Urinary bladder (tissue), 4 donors: Measurements from ENCODE around the gene CMTM7. TPM values are rescaled to one million over a fixed set of nuclear protein-coding genes. Genes with fewer than 3 reads are reported as not detected.
"Not testable (repeated sequence)": the region's sequence is repeated elsewhere in the genome, so short reads cannot be mapped to it uniquely, and the experiment has no call there.

Experiments
- DNase-seq: peaks from one replicate; pipeline ENCODE4 v3.0.0-alpha.2; 2015; ENCODE audit errors: extremely low spot score
- H3K27ac ChIP-seq: one replicate; pipeline ENCODE4 v1.5.1; 2013; ENCODE audit warnings: low read depth, mild to moderate bottlenecking, moderate library complexity
- H3K36me3 ChIP-seq: one replicate; pipeline ENCODE4 v1.6.1; 2013; ENCODE audit warnings: mild to moderate bottlenecking, moderate library complexity; ENCODE audit not compliant: insufficient read depth
- H3K4me1 ChIP-seq: one replicate; pipeline ENCODE4 v1.6.1; 2013; ENCODE audit warnings: mild to moderate bottlenecking, moderate library complexity; ENCODE audit not compliant: insufficient read depth
- H3K4me3 ChIP-seq: one replicate; pipeline ENCODE4 v1.5.1; 2013; ENCODE audit warnings: low read depth, low read length
- WGBS: extraction: QIAGEN DNeasy Blood & Tissue Kit; methylation state at CpG from one replicate; pipeline ENCODE4 v1.1.7; 2013; 5-methylcytosine and 5-hydroxymethylcytosine counted together
- polyA plus RNA-seq: library from polyadenylated mRNA; stranded (reverse); fragments of 200-250 nt; gene quantifications from one replicate; pipeline ENCODE4 v1.2.3, GENCODE V29; 2013
- total RNA-seq: library from RNA; depleted of rRNA; stranded (reverse); fragments of >200 nt; gene quantifications from one replicate; pipeline ENCODE4 v1.2.3, GENCODE V29; 2014
- donor health status: healthy with polysubstance abuse.
- donor health status: healthy.

CMTM7 gene
- total and polyA plus RNA-seq, 2 donors, result 8.7 to 18.2 TPM

DNA sequence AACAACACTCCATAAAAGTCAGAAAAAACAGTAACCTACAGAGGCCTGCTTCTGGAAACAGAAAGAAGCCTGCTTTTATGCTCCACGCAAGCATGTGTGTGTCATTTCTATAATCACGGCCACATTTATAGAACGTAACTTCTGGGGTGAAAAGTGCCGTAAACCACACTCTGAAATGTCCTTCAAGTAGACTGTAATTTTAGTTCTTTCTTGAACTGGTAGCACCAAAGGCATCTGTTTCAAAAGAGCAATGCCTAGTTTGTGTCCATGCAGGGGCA, 19.5 kb upstream of the CMTM7 start:
- H3K27ac ChIP-seq, result no peak overlapping the region
- DNase-seq, result no peak
- no peaks in the 10 kb centered on the region for H3K36me3 ChIP-seq
- H3K4me3 ChIP-seq, result no peak overlapping the region
- H3K4me1 ChIP-seq, result no peaks in the 10 kb centered on the region
- WGBS, result 92% methylated on average over 4 of the region's 4 CpGs

DNA sequence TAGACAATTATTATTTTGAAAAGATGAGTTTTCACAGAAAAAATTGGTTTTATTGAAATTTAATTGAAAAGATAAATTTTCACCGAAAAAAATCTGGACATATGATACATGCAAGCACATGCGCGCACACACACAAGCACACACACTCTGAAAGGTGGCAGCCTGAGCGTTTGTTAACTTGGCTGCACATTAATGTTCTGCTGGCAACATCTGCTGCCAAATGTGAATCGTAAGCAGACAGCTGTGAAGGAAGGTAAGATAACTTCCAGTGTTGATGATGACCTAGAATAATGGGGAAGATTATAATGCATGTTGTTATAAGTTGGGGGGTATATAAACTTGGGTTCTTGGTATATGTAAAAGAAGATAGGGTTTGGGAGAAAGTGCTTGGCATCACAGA, 18.4 kb upstream of the CMTM7 start:
- Histone ChIP-seq H3K4me1 (no peaks in the 10 kb centered on the region), H3K36me3 (no peaks in the 10 kb centered on the region), H3K4me3 (no peak overlapping the region), H3K27ac (no peak overlapping the region)
- WGBS, result 77% methylated on average over 5 of the region's 5 CpGs
- no peak for DNase-seq

DNA sequence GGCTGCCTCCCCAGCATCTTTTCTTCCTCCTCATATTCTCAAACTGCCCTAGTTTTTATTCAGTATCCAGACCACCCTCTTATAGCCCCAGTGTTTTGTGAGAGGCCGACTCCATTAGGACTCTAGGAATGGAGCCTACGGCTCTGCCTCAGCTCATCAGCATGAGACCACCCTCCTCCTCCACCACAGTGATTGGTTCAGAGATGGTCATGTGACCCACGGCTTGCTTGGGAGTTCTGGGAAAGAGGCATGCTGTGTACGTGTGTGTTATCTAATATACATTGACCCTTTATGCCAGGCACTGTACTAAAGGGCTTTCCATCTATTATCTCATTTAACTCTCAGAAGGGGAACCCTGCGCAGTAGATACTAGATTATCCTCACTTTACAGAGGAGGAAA, 17.8 kb upstream of the CMTM7 start:
- WGBS, result 86% methylated on average over 5 of the region's 5 CpGs
- Histone ChIP-seq H3K36me3 (no peaks in the 10 kb centered on the region), H3K4me1 (no peaks in the 10 kb centered on the region), H3K27ac (no peak overlapping the region), H3K4me3 (no peak overlapping the region)
- no peak for DNase-seq

DNA sequence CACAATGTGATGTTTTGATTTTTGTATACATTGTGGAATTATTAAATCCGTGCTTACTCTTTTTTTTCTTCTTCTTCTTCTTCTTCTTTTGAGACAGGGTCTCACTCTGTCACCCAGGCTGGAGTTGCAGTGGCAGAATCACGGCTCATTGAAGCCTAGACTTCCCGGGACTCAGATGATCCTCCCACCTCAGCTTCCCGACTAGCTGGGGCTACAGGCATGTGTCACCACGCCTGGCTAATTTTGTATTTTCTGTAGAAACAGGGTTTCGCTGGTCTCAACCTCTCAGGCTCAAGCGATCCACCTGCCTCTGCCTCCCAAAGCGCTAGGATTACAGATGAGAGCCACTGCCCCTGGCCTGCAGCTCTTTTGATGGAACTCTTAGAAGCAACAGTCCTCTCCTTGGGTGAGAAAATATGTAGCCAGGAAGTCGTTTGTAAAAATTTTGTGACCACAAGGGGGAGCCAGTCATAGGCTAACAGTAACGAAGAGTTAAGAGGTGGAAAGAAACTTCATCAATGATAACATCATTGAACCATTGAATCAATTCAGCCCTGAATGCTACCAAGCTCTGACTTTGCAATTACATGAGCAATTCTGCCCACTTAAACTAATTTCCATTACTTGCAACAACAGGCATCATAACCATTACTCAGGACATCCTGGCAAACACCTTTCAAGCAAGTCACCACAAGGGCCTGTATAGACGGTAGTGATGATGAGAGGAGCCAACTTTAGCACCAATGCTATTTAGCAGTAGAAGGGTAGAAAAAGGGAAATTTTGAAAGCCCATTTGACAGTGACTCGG, 16.7 kb upstream of the CMTM7 start:
- no peaks in the 10 kb centered on the region for H3K36me3 ChIP-seq
- H3K27ac ChIP-seq, result no peak overlapping the region
- no peaks in the 10 kb centered on the region for H3K4me1 ChIP-seq
- 56% methylated on average over 12 of the region's 12 CpGs for WGBS
- H3K4me3 ChIP-seq, result no peak overlapping the region
- DNase-seq, result no peak

DNA sequence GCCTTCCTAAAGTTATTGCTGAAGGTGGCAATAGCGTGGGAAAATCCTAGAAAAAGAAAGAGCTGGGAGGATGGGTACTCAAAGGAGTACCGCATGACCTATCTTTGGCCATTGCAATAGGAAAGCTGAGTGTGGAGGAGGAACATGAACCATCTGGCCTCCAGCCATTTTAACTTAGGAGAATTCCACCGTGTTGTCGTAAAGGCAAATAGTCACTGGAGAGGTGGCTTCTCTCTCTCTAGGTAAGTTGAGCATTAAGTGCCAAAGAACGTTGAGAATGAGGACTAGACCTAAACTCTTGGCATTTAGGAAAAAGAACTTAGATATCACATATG, 16.1 kb upstream of the CMTM7 start:
- H3K27ac ChIP-seq, result no peak overlapping the region
- no peak for DNase-seq
- 91% methylated on average over 5 of the region's 5 CpGs for WGBS
- no peak overlapping the region for H3K4me3 ChIP-seq
- H3K4me1 ChIP-seq, result no peaks in the 10 kb centered on the region
- no peaks in the 10 kb centered on the region for H3K36me3 ChIP-seq

DNA sequence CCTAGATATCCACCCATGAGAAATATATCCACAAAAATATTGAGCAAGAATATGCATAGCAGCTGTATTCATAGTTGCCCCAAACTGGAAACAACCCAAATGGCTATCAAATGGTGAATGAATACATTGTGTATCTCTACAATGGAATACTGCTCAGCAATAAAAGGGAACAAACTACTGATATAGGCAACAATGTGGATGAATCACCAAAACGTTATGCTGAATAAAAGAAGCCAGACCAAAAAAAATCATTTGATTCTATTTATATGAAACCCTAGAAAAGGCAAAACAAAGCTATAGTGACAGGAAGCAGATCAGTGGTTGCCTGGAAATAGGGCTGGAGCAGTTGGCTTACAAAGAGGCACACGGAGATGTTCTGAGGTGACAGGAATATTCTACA, 15.5 kb upstream of the CMTM7 start:
- no peaks in the 10 kb centered on the region for H3K4me1 ChIP-seq
- WGBS, result 61% methylated on average over 2 of the region's 2 CpGs
- H3K4me3 ChIP-seq, result no peak overlapping the region
- no peaks in the 10 kb centered on the region for H3K36me3 ChIP-seq
- DNase-seq, result no peak
- no peak overlapping the region for H3K27ac ChIP-seq

DNA sequence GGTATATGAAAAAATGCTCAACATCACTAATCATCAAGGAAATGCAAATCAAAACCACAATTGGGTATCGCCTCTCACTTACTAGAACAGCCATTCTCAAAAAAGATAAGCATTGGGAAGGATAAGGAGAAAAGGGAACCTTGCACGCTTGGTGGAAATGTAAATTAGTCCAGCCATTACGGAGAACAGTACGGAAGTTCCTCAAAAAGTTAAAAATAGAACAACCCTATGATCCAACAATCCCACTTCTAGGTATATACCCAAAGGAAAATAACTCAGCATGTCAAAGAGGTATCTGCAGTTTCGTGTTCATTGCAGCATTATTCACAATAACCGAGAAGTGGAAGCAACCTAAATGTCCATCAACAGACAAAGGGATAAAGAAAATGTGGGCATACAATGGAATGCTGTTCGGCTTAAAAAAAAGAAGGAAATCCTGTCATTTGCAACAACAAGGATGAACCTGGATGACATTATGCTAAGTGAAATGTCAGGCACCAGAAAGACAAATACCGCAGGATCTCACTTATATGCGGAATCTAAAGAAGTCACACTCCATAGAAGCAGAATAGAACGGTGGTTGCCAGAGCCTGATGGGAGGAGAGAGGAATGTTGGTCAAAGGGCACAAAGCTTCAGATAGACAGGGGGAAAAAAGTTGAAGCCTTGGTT, 11.7 kb upstream of the CMTM7 start:
- H3K27ac ChIP-seq, result no peak overlapping the region
- DNase-seq, result no peak
- 82% methylated on average over 10 of the region's 10 CpGs for WGBS
- H3K4me3 ChIP-seq, result no peak overlapping the region
- no peaks in the 10 kb centered on the region for H3K36me3 ChIP-seq
- H3K4me1 ChIP-seq, result no peaks in the 10 kb centered on the region

DNA sequence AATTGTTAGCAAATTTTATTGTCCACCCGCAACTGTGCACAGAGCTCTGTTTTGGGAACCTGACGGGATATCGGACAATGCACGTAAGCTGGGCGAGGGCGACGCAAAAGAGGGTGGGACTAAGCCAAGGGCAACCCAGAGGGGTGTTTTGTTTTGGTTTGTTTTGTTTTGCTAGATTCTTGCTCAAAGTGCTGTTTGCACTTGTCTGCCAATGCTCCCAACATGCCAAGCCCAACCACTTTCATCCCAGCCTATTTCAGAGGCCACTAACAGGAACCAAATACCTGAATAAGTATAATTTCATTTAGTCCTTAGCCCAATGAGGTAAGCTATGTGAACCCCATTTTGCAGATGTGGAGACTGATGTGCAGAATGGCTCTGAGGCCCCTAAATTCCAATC, 9.7 kb upstream of the CMTM7 start:
- Histone ChIP-seq H3K4me1 (no peaks in the 10 kb centered on the region), H3K4me3 (no peak overlapping the region), H3K36me3 (no peaks in the 10 kb centered on the region), H3K27ac (no peak overlapping the region)
- 84% methylated on average over 7 of the region's 7 CpGs for WGBS
- DNase-seq, result no peak

DNA sequence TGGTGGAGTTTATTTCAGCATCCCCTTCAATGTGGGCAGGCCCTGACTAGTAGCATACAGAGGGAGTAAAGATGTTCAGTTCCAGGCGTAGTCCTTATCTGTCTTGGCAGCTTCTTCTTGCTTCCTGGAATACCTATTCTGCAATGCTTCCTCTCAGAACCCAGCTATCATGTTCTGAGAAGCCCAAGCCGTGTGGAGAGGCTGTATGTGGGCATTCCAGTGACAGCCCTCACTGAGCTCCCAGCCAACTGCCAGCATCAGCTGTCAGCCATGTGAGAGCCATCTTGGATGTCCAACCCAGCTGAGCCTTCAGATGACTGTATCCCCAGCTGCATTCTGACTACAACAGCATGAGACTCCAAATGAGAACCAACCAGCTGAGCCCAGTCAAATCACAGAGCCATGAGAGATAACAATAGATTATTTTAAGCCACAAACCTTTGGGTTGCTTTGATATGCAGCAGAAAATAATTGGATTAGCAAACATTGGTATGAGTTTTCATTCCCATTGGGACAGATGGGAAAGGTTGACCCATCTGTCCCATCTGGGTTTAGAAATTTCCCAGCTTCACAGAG, 8.4 kb upstream of the CMTM7 start:
- no peaks in the 10 kb centered on the region for H3K4me1 ChIP-seq
- no peak overlapping the region for H3K27ac ChIP-seq
- H3K4me3 ChIP-seq, result no peak overlapping the region
- H3K36me3 ChIP-seq, result no peaks in the 10 kb centered on the region
- WGBS, result 69% methylated on average over 2 of the region's 2 CpGs
- DNase-seq, result no peak

DNA sequence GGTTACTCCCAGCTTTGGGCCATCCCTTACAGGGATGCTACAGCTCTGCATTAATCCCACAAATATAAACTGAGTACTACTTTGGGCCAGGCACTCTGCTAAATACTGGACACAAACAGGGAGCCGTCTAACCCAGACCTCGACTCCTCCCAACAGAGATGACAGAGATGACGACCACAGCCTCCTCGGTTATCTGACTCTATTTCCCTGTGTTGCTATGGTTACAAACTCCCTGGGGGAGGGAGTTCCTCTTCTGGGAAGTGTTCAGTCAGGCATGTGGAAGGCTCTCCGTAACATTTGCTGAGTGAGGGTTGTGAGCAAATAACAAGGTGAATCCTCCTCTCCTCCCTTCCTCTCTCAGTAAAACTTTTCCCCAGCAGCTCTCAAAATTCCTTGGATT, 6.7 kb upstream of the CMTM7 start:
- no peak overlapping the region for H3K4me3 ChIP-seq
- no peaks in the 10 kb centered on the region for H3K36me3 ChIP-seq
- WGBS, result 23% methylated on average over 5 of the region's 5 CpGs
- no peaks in the 10 kb centered on the region for H3K4me1 ChIP-seq
- no peak overlapping the region for H3K27ac ChIP-seq
- DNase-seq, result no peak

DNA sequence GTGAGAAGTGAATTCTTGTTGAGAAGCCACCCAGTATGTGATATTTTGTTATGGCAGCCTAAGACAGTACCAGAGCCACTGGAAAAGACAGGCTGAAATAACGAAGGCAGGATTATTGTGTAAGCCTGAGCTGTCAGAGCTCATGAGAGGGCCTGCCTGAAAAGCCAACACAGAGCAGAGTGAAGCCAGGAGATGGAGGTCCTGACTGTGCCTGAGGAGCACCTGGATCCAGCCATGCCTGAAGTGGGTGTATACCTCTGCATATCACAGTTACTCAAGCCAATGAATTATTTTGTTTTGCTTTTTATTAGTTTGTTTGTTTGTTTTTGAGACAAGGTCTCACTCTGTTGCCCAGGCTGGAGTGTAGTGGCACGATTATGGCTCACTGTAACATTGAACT, 4.1 kb upstream of the CMTM7 start:
- 93% methylated on average over 2 of the region's 2 CpGs for WGBS
- H3K27ac ChIP-seq, result no peak overlapping the region
- H3K4me3 ChIP-seq, result no peak overlapping the region
- no peaks in the 10 kb centered on the region for H3K36me3 ChIP-seq
- DNase-seq, result no peak
- H3K4me1 ChIP-seq, result no peaks in the 10 kb centered on the region

DNA sequence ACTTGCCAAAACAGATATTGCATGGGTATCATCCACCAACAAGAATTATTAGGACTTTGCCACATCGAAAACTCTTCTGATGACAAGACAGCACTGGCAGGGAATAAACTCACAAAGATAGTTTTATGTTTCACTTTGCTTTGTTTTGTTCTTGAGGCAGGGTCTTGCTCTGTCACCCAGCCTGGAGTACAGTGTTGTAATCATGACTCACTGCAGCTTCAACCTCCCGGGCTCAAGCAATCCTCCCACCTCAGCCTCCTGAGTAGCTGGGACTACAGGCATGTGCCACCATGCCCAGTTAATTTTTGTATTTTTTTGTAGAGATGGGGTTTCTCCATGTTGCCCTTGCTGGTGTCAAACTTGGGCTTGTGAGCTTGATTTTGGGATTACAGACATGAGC, 2.1 kb upstream of the CMTM7 start:
- H3K36me3 ChIP-seq, H3K27ac ChIP-seq, H3K4me1 ChIP-seq, DNase-seq, H3K4me3 ChIP-seq: not testable (repeated sequence)
- WGBS, result 92% methylated on average over 2 of the region's 2 CpGs

DNA sequence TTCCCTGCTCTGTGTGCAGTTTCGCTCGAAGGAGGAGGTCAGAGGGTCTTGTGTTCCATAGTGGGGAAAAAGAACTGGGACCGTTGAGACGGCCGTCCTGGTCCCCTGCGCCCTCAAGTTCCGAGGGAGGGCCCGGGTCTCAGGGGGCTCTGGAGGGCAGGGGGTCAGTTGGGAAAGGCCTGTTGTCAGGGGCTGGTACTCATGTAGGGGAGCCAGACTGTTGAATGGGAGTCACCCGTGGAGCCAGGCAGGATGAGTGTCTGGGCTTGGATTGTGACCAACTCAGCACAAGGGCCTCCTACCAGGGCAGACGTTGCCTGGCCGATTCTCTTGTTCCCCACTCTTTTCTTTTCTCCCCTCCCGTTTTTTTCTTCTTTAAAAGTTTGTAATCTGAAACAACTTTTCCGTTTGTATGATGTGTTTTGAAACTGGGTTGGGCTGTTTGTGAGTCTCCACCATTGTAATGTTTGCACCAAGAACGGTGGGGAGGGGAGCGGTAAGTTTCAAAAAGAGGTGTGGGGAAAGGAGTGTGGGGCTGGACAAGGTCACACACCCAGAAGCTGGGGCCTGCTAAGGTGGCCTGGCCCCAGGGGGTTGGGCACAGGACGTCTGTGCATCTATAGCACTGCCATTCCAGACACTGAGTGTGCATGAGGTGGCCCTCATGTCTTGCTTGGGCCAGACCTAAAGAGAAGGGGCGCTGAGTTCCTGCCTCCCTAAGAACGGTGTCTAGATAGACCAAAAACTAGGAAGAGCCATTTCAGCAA, 1.1 kb downstream of the CMTM7 start:
- no peaks in the 10 kb centered on the region for H3K4me1 ChIP-seq
- DNase-seq, result no peak
- H3K4me3 ChIP-seq, result peak overlapping the region; percentile 82
- peak overlapping the region; percentile 84 for H3K27ac ChIP-seq
- H3K36me3 ChIP-seq, result no peaks in the 10 kb centered on the region
- WGBS, result 33% methylated on average over 18 of the region's 18 CpGs

DNA sequence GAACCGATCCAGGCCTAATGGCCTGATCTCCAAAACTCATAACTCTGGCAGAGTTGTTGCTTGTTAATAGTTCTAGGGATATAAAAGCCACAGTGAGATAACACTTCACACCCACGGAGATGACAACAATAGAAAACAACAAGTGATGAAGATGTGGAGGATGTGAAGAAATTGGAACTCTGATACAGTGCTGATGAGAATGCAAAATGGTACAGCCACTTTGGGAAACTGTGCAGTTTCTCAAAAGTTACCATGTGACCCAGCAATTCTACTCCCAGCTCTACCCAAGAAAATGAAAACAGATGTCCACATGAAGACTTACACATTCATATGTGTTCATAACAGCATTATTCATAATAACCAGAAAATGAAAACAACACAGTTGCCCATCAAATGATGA, 3.8 kb downstream of the CMTM7 start:
- H3K4me1 ChIP-seq, result no peaks in the 10 kb centered on the region
- no peaks in the 10 kb centered on the region for H3K36me3 ChIP-seq
- H3K27ac ChIP-seq, result no peak overlapping the region
- WGBS, result 63% methylated on average over 2 of the region's 2 CpGs
- no peak overlapping the region for H3K4me3 ChIP-seq
- DNase-seq, result no peak
